ENCODE data around the gene FAM98C. TPM values are rescaled to one million over a fixed set of nuclear protein-coding genes. Genes with fewer than 3 reads are reported as not detected.

Gene FAM98C
- total RNA-seq, 6 experiments from 2014 or later: 7.6 to 19.8 (median 9.8) TPM

DNA sequence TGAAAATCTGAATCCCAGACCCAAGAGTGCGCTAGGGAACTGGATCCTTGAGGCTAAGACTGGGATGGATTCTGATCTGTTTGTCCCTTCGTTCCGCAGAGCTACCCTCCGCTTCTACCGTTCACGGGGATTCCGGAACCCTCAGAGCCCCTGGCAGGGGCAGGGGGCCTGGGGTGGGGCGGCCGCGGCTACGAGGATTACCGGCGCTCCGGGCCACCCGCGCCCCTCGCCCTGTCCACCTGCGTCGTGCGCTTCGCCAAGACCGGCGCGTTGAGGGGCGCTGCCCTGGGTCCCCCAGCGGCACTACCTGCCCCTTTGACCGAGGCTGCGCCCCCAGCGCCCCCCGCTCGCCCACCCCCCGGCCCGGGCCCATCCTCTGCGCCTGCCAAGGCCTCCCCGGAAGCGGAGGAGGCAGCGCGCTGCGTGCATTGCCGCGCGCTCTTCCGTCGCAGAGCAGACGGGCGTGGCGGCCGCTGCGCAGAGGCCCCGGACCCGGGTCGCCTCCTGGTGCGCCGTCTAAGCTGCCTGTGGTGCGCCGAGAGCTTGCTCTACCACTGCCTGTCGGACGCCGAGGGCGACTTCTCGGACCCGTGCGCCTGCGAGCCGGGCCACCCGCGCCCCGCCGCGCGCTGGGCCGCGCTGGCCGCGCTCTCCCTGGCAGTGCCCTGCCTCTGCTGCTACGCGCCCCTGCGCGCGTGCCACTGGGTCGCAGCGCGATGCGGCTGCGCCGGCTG, 7.3 kb upstream of the FAM98C start:
- Histone ChIP-seq H3K4me1 (no peaks in the 10 kb centered on the region), H3K27me3 (no peaks in the 10 kb centered on the region), H3K27ac (no peak overlapping the region), H3K36me3 (no peaks in the 10 kb centered on the region), H3K9me3 (no peaks in the 10 kb centered on the region), H3K4me3 (no peak overlapping the region)
- ATAC-seq (no peak), DNase-seq (no peak)
- no peak for TF ChIP-seq POLR2A (IDR thresholded peaks at IDR 0.05)
- TF ChIP-seq, protein P1, sequence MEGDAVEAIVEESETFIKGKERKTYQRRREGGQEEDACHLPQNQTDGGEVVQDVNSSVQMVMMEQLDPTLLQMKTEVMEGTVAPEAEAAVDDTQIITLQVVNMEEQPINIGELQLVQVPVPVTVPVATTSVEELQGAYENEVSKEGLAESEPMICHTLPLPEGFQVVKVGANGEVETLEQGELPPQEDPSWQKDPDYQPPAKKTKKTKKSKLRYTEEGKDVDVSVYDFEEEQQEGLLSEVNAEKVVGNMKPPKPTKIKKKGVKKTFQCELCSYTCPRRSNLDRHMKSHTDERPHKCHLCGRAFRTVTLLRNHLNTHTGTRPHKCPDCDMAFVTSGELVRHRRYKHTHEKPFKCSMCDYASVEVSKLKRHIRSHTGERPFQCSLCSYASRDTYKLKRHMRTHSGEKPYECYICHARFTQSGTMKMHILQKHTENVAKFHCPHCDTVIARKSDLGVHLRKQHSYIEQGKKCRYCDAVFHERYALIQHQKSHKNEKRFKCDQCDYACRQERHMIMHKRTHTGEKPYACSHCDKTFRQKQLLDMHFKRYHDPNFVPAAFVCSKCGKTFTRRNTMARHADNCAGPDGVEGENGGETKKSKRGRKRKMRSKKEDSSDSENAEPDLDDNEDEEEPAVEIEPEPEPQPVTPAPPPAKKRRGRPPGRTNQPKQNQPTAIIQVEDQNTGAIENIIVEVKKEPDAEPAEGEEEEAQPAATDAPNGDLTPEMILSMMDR (IDR thresholded peaks at IDR 0.05): no peak
- no CpG with 5 or more reads among the region's 86 CpGs for WGBS (ENCODE audit: insufficient coverage, low coverage, low lambda C conversion rate, missing lambda C conversion rate)
- intact Hi-C loops (cut with DNase I): loop anchor here in 1 of 2 donors (10.0 kb wide), 1 partner anchor 229 kb away; no protein-coding TSS in a partner anchor

DNA sequence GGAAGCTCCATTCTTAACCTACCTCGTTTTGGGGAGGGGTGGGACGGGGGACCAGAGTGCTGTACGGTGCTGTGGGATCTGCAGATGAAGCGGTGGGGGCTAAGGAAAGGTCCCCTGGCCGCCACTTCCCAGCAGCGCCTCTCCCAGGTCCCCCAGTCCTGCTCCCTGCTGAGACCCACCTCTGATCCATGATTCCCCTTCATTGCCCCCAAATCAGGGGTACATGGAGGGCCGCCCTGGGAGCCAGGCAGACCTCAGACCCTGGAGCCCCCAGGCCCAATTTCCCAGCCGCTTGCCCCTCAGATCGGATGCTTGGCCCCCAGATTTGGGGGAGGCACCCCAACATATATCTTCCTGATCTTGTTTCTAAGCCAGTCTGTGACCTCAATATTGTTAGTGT, 3.8 kb upstream of the FAM98C start:
- 20% methylated on average over 1 of the region's 9 CpGs for WGBS (ENCODE audit: insufficient coverage, low coverage, low lambda C conversion rate, missing lambda C conversion rate)
- TF ChIP-seq, protein P1 (IDR thresholded peaks at IDR 0.05): no peak
- no peak for TF ChIP-seq POLR2A (IDR thresholded peaks at IDR 0.05)
- ATAC-seq: no peak

DNA sequence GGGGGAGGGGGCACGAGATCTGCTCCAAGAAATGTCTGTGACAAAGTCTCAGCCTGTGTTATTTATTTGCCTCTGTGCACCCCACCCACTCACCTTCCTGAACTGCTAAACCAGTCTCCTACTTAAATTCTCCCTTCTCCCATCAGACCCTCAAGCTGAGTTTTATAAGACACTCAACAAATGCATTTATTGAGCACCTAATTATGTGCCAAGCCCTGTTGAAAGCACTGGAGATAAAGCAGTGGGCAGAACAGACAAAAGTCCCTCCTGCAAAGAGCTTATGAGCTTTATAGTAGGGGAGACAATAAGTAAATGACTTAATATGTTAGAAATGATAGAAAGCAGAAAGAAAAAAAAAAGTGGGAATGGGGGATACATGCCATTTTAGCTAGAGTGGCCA, 3.4 kb upstream of the FAM98C start:
- Histone ChIP-seq H3K4me3 (no peak overlapping the region), H3K27me3 (no peaks in the 10 kb centered on the region), H3K4me1 (no peaks in the 10 kb centered on the region), H3K9me3 (no peaks in the 10 kb centered on the region), H3K27ac (no peak overlapping the region), H3K36me3 (no peaks in the 10 kb centered on the region)
- intact Hi-C loops (cut with DNase I): loop anchor here in 1 of 2 donors (10.0 kb wide), 1 partner anchor 225 kb away; no protein-coding TSS in a partner anchor
- TF ChIP-seq POLR2A (IDR thresholded peaks at IDR 0.05): no peak
- TF ChIP-seq, protein P1 (IDR thresholded peaks at IDR 0.05): no peak
- WGBS (ENCODE audit: insufficient coverage, low coverage, low lambda C conversion rate, missing lambda C conversion rate): 33% methylated on average over 1 of the region's 1 CpG
- DNase-seq: no peak
- ATAC-seq: no peak

More for the DNA sequence above, 3.8 kb upstream of the FAM98C start:
- Histone ChIP-seq H3K27ac (no peak overlapping the region), H3K4me3 (no peak overlapping the region), H3K9me3 (no peaks in the 10 kb centered on the region), H3K36me3 (no peaks in the 10 kb centered on the region), H3K4me1 (no peaks in the 10 kb centered on the region), H3K27me3 (no peaks in the 10 kb centered on the region)
- DNase-seq: no peak
- intact Hi-C loops (cut with DNase I): loop anchor here in 1 of 2 donors (10.0 kb wide), 1 partner anchor 226 kb away; no protein-coding TSS in a partner anchor

DNA sequence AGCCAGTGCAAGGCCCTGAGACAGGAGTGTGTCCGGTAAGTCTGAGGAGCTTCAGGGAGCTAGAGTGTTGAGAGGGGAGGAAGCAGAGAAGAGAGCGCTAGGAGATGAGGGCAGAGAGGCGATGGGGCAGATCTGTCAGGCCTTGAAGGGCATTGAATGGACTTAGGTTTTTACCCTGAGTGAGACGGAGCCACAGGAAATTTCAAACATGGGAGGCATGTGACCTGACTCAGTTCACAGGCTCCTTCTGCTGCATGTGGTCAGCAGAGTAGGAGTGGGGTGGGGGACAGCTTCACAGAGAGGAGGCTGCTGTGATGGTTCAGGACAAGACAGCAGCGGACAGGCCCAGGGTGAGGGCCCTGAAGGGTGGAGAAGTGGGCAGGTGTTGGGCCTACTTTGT, 2.5 kb upstream of the FAM98C start:
- Histone ChIP-seq H3K27me3 (no peaks in the 10 kb centered on the region), H3K4me3 (no peak overlapping the region), H3K4me1 (no peaks in the 10 kb centered on the region), H3K9me3 (no peaks in the 10 kb centered on the region), H3K36me3 (no peaks in the 10 kb centered on the region), H3K27ac (no peak overlapping the region)
- TF ChIP-seq, protein P1 (IDR thresholded peaks at IDR 0.05): no peak
- no peak for TF ChIP-seq POLR2A (IDR thresholded peaks at IDR 0.05)
- intact Hi-C loops (cut with DNase I): no loop called here
- DNase-seq: no peak
- ATAC-seq: no peak
- 68% methylated on average over 5 of the region's 5 CpGs for WGBS (ENCODE audit: insufficient coverage, low coverage, low lambda C conversion rate, missing lambda C conversion rate)

All from right lobe of liver (tissue), 6 donors.